ENCODE data around the gene SDK1.

Gene SDK1

DNA sequence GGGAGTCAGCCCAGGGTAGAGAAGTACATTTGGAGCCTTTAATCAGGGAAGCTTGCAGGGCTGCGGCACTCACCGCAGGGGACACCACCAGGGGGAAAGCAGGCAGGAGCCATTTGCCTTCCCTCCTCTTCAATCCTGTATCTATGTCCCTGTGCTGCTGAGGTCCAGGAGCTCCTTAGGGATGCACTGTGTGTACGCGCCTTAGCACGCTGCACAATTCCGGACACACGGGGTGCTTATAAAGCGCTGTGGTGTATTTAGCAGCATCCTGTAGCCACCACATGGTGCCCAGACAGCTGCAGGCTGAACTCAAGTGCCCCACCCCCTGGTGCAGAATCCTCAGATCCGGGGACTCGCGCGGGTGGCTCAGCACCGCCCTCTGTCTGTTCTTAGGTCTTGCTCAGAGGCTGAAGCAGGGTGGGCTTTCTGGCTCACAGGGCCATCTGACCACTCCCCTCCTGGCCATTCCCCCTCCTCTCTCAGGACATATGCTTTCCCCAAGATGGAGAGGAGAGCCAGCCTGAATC, 421.4 kb downstream of the SDK1 start:
- Histone ChIP-seq H4K20me1 (ENCODE audit: control insufficient read depth, insufficient read depth, low read depth, low read length) (no peaks in the 10 kb centered on the region), H3K36me3 (ENCODE audit: control insufficient read depth, low read length) (no peaks in the 10 kb centered on the region), H3K9me3 (ENCODE audit: control insufficient read depth, insufficient read depth, low read length) (no peaks in the 10 kb centered on the region), H3F3A (ENCODE audit: control insufficient read depth, insufficient read depth) (no peaks in the 10 kb centered on the region), H3K4me3 (ENCODE audit: low read length) (no peak overlapping the region), H3K9me2 (replicated peaks; ENCODE audit: control insufficient read depth, low read length) (no peaks in the 10 kb centered on the region), H3K79me2 (ENCODE audit: control insufficient read depth, low read length) (no peaks in the 10 kb centered on the region), H3K4me1 (ENCODE audit: control insufficient read depth, low read length) (peaks cover 3% of the 10 kb centered on the region; the same call in 1 of the 2 replicates), H3K27me3 (ENCODE audit: control insufficient read depth, low read length) (no peaks in the 10 kb centered on the region), H3K27ac (ENCODE audit: low read depth, low read length) (no peak overlapping the region), H3K4me2 (ENCODE audit: low read length) (no peak overlapping the region)
- TF ChIP-seq EZH2phosphoT487 (IDR thresholded peaks at IDR 0.05; ENCODE audit: borderline replicate concordance, low read length) = no peak
- TF ChIP-seq, protein P1, sequence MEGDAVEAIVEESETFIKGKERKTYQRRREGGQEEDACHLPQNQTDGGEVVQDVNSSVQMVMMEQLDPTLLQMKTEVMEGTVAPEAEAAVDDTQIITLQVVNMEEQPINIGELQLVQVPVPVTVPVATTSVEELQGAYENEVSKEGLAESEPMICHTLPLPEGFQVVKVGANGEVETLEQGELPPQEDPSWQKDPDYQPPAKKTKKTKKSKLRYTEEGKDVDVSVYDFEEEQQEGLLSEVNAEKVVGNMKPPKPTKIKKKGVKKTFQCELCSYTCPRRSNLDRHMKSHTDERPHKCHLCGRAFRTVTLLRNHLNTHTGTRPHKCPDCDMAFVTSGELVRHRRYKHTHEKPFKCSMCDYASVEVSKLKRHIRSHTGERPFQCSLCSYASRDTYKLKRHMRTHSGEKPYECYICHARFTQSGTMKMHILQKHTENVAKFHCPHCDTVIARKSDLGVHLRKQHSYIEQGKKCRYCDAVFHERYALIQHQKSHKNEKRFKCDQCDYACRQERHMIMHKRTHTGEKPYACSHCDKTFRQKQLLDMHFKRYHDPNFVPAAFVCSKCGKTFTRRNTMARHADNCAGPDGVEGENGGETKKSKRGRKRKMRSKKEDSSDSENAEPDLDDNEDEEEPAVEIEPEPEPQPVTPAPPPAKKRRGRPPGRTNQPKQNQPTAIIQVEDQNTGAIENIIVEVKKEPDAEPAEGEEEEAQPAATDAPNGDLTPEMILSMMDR (IDR thresholded peaks at IDR 0.05; ENCODE audit: low read depth, low read length, poor library complexity, severe bottlenecking) = no peak

DNA sequence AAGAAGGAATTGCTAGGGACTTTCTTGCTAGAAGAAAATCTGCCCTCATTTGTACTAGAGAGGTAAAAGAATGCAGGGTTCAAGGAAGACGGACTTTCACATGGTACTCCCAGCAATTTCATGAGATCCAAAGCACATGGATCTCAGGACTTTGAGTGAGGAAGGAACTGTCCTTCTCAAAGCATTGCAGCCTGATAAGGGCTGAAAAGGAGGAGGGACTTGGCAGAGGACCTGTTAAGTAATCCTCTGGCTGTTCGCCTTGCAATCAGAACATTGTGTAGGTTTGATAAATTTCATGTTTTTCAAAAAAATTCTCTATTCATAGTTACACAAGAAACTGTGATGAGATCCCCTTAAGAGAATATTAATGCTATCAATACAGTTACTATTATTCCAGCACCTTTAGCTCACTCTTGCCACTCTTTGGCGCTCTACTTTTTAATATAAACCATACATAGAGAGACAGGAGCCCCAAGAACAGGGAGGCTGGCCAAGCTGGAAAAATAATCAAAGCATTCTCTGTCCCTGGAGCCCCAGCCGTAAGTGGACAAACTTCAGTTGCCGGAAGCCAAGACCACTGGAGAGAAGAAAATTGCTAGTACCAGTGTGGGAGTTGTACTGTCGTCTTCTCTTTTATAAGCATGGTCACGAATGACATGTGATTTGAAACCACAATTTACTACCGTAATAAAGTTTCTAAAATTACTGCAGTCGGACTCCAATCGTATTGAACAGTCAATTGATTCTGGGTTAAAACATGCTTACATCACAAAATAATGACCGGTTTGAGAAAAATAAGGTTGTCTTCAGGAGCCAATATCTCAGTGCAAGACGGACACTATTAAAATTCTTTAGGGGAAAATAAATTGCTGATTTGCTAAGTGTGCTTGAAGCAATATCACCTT, 424.4 kb downstream of the SDK1 start:
- no peak for TF ChIP-seq EZH2phosphoT487 (IDR thresholded peaks at IDR 0.05; ENCODE audit: borderline replicate concordance, low read length)
- TF ChIP-seq, protein P1 (IDR thresholded peaks at IDR 0.05; ENCODE audit: low read depth, low read length, poor library complexity, severe bottlenecking) = no peak
- H3K27ac ChIP-seq (ENCODE audit: low read depth, low read length) = no peak overlapping the region
- no peaks in the 10 kb centered on the region for H4K20me1 ChIP-seq (ENCODE audit: control insufficient read depth, insufficient read depth, low read depth, low read length)
- H3K4me1 ChIP-seq (ENCODE audit: control insufficient read depth, low read length) = peaks cover 3% of the 10 kb centered on the region; the same call in 1 of the 2 replicates
- no peaks in the 10 kb centered on the region for H3K27me3 ChIP-seq (ENCODE audit: control insufficient read depth, low read length)
- no peaks in the 10 kb centered on the region for H3K36me3 ChIP-seq (ENCODE audit: control insufficient read depth, low read length)
- H3K4me2 ChIP-seq (ENCODE audit: low read length) = no peak overlapping the region
- no peak overlapping the region for H3K4me3 ChIP-seq (ENCODE audit: low read length)
- no peaks in the 10 kb centered on the region for H3K9me2 ChIP-seq (replicated peaks; ENCODE audit: control insufficient read depth, low read length)
- no peaks in the 10 kb centered on the region for H3K9me3 ChIP-seq (ENCODE audit: control insufficient read depth, insufficient read depth, low read length)
- H3F3A ChIP-seq (ENCODE audit: control insufficient read depth, insufficient read depth) = no peaks in the 10 kb centered on the region
- no peaks in the 10 kb centered on the region for H3K79me2 ChIP-seq (ENCODE audit: control insufficient read depth, low read length)

DNA sequence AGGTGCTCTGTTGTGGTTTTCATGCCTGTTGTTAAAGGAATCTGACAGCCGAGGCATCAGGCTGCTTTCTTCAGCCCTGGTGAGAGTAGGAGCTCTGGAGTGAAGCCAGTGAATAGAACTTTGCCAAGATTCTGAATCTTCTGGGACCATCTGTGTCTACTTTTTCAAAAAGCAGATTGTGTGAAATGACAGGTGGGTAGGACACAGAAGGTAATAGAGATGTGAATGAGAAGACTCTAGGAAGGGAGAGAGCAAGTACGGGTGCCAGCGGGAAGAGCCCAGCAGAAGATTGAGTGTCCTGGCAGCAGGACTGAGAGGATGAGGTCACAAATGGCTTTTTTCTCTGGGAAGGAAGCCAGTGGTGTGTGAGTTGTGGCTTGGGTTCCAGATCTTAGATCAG, 429.2 kb downstream of the SDK1 start:
- Histone ChIP-seq H3K4me1 (ENCODE audit: control insufficient read depth, low read length) (no peaks in the 10 kb centered on the region), H3K27me3 (ENCODE audit: control insufficient read depth, low read length) (no peaks in the 10 kb centered on the region), H3K27ac (ENCODE audit: low read depth, low read length) (no peak overlapping the region), H3K36me3 (ENCODE audit: control insufficient read depth, low read length) (no peaks in the 10 kb centered on the region), H3K9me2 (replicated peaks; ENCODE audit: control insufficient read depth, low read length) (no peaks in the 10 kb centered on the region), H4K20me1 (ENCODE audit: control insufficient read depth, insufficient read depth, low read depth, low read length) (no peaks in the 10 kb centered on the region), H3K4me3 (ENCODE audit: low read length) (no peak overlapping the region), H3K79me2 (ENCODE audit: control insufficient read depth, low read length) (no peaks in the 10 kb centered on the region), H3K9me3 (ENCODE audit: control insufficient read depth, insufficient read depth, low read length) (peaks cover 6% of the 10 kb centered on the region; the same call in 1 of the 2 replicates), H3F3A (ENCODE audit: control insufficient read depth, insufficient read depth) (no peaks in the 10 kb centered on the region), H3K4me2 (ENCODE audit: low read length) (no peak overlapping the region)
- TF ChIP-seq EZH2phosphoT487 (IDR thresholded peaks at IDR 0.05; ENCODE audit: borderline replicate concordance, low read length) = no peak
- TF ChIP-seq, protein P1 (IDR thresholded peaks at IDR 0.05; ENCODE audit: low read depth, low read length, poor library complexity, severe bottlenecking) = no peak

Data from DOHH2 (cell line).